GM10266 (cell line): Measurements from ENCODE around the gene BUB1B.

Experiments used
- DNase-seq: peaks from one replicate; pipeline ENCODE4 v3.0.0; 2012; ENCODE audit errors: extremely low spot score
- TF ChIP-seq, protein P1 (sequence below): IDR thresholded peaks from 2 replicates; pipeline ENCODE4 v1.5.1; 2012; ENCODE audit warnings: mild to moderate bottlenecking, low read depth; ENCODE audit not compliant: control insufficient read depth, insufficient read depth; ENCODE audit errors: missing control alignments

The BUB1B gene

DNA sequence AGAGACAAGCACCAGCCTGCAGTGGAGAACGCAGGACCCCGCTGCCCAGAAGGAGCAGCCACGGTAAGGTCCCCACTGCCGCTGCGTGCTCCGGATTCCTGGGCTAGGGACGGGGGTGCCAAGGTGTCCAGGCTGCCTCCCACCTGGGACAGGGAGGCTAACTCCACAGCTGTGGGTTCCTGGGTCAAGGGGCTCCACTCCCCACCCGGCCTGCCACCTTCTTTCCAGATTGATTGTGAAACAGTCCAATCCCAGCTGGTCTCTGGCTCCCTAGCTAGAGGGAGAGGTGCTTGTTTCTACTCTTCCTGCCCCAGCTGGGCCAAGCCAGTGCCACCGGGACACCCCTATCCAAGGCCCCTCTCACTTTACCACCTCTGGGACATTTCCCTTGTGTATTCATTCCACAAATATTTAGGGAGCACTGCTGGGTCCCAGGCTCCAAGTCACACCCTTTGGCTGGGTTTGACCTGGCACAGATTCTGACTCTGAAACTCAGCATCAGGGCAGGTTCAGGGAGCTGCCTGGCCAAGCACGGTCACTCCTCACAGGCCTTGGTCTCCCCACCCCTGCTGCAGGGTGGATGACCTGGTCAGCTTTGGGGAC lies 79.9 kb downstream of the BUB1B start:
- DNase-seq, result peak; percentile 25

DNA sequence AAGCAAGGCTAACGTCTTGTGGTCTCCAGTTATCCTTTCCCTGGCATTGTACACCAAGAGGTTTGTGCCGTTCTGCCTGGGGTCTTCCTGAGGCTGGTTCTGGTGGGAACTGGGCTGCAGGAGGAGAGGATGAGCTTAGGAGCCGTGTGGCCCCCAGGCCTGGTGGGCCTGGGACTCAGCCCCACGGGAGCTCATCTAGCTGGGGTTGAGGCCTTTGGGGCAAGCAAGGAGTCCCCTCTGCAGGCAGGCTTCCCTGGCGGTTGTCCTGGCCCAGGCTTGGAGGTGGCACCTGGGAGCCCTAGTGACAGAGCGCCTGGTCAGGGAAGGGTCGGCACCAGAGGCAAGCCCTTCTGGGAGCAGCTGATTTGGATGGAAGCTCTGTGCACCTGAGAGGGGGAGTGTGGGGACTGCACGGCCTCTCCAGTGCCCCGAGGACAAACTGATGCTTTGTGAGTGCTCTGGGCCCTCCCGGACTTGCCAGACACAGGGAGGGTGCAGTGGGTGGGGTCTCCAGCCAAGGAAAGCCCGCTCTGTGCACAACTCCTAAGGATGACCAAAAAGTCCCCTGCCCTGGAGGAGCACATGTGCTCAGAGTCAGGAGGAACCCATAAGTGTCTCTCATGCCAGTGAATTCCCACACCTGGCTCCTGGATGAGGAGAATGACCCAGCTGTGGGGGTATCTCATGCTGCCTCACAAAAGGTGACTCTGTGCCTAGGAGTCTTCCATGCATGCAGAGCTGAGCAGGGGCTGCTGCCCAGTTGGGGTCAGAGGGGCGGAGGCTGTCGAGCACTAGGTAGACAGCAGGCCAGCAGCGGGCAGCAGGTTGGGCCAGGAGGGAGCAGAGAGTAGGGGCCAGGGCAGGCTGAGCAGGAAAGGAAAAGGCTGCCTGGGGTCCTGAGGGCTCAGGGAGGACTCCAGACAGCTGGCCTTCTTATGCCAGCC lies 80.7 kb downstream of the BUB1B start:
- DNase-seq, result peak; percentile 19
- TF ChIP-seq, protein P1, sequence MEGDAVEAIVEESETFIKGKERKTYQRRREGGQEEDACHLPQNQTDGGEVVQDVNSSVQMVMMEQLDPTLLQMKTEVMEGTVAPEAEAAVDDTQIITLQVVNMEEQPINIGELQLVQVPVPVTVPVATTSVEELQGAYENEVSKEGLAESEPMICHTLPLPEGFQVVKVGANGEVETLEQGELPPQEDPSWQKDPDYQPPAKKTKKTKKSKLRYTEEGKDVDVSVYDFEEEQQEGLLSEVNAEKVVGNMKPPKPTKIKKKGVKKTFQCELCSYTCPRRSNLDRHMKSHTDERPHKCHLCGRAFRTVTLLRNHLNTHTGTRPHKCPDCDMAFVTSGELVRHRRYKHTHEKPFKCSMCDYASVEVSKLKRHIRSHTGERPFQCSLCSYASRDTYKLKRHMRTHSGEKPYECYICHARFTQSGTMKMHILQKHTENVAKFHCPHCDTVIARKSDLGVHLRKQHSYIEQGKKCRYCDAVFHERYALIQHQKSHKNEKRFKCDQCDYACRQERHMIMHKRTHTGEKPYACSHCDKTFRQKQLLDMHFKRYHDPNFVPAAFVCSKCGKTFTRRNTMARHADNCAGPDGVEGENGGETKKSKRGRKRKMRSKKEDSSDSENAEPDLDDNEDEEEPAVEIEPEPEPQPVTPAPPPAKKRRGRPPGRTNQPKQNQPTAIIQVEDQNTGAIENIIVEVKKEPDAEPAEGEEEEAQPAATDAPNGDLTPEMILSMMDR, result no peak

More for the DNA sequence above, 79.9 kb downstream of the BUB1B start:
- TF ChIP-seq, protein P1, result no peak

GRCh38 chr15:40242213-40242599 lies 81.3 kb downstream of the BUB1B start:
- TF ChIP-seq, protein P1, result no peak
- DNase-seq, result peak; percentile 8

- TF ChIP-seq, protein P1, result no peak
Measured at GRCh38 chr15:40242601-40243000, 81.7 kb downstream of the BUB1B start.

GRCh38 chr15:40243126-40243810 lies 82.4 kb downstream of the BUB1B start:
- peak; percentile 7 for DNase-seq
- TF ChIP-seq, protein P1, result no peak

More at GRCh38 chr15:40242601-40243000, 81.7 kb downstream of the BUB1B start:
- DNase-seq, result peak; percentile 7

DNA sequence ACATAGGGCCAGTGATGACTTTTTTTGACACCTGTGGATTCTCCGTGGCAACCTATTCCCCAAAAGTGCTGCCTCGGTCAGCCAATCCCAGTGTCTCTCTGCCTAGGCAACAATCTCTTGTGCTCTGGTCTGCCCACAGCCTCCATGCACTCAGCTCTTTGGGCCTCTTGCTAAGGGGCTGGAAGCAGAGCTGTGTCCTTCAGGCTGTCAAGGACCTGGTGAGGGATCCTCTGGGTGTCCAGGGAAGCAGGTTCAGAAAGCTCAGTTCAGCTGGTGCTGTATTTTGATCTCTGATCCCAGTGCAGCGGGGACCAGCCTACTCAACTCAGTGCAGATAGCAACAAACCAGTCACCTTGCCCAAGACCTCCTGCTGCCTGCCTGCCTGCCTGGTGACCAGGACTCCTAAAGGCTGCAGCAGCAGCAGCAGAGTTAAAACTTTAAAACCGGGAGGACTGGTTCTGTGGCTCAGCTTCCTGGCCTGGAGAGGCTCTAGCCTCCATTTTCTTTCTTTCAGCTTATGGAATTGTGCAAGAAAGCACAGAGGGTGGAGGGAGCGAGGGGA lies 84.2 kb downstream of the BUB1B start:
- TF ChIP-seq, protein P1, result no peak
- no peak for DNase-seq
